Left lung (tissue), 10 donors: ENCODE data around the gene POM121. TPM values are rescaled to one million over a fixed set of nuclear protein-coding genes. Genes with fewer than 3 reads are reported as not detected.
"Not testable (repeated sequence)": the region's sequence is repeated elsewhere in the genome, so short reads cannot be mapped to it uniquely, and the experiment has no call there.

Source experiments
- ATAC-seq: fragments of 200-7000 bp; cut with Tn5 transposase; one replicate; pipeline ENCODE4 v1.9.1; 2020; ENCODE audit warnings: moderate library complexity
- DNase-seq, 4 donors: peaks; one replicate each; pipeline ENCODE4 v3.0.0-alpha.2; 2013 to 2020
- H3K27ac ChIP-seq, 2 donors: fragments of 200-600 bp; sonication (generic) in 1 of 2; one replicate each; pipeline versions ENCODE4 v1.5.0 to v1.8.0; 2020 to 2021
- H3K27me3 ChIP-seq, 2 donors: fragments of 200-600 bp; sonication (generic) in 1 of 2; one replicate each; pipeline versions ENCODE4 v1.5.0 to v1.8.0; 2020 to 2021
- H3K36me3 ChIP-seq, 2 donors: fragments of 200-600 bp; sonication (generic) in 1 of 2; one replicate each; pipeline versions ENCODE4 v1.5.0 to v1.8.0; 2020 to 2021
- H3K4me1 ChIP-seq, 2 donors: fragments of 200-600 bp; one replicate each; pipeline ENCODE4 v1.8.0; 2021
- H3K4me3 ChIP-seq, 2 donors: fragments of 200-600 bp; sonication (generic) in 1 of 2; one replicate each; pipeline versions ENCODE4 v1.5.0 to v1.8.0; 2020 to 2021; ENCODE audit warnings: mild to moderate bottlenecking in 1 of 2
- H3K9me3 ChIP-seq, 2 donors: fragments of 200-600 bp; sonication (generic) in 1 of 2; one replicate each; pipeline versions ENCODE4 v1.5.0 to v1.8.0; 2020 to 2021
- CTCF ChIP-seq, 2 donors: fragments of 200-600 bp; sonication (generic) in 1 of 2; IDR thresholded peaks; one replicate each; pipeline versions ENCODE4 v1.5.0 to v1.8.0; 2021; ENCODE audit warnings: antibody characterized with exemption in 2 of 2
- intact Hi-C, 2 donors: fragments of 100-400 bp; cut with DNase I; formaldehyde crosslinking; loops; one replicate each; pipeline versions ENCODE4 v1.11.2 to v1.14.2; 2022
- polyA plus RNA-seq, 6 donors: library from polyadenylated mRNA; unstranded; fragments of 120-200 nt; gene quantifications; one replicate each; pipeline ENCODE4 v1.2.1, GENCODE V29; 2013; ENCODE audit not compliant: insufficient read length in 6 of 6
- total RNA-seq, 2 donors: library from RNA; stranded (reverse); fragmentation: NEBNext Ultra II Directional; extraction: Animal tissue kit (Norgen Biotek cat#: 25700); gene quantifications; one replicate each; pipeline ENCODE4 v1.2.1, GENCODE V29; 2021
- donor health status: DM: no; HTN: yes; CAD: no.
- donor health status: DM: no; HTN: no; CAD: no.

POM121 gene
- total and polyA plus RNA-seq, 8 donors = 28.8 to 50.5 (median 42.2) TPM

GRCh38 chr7:72944937-72945336, 20.0 kb downstream of the POM121 start:
- H3K4me1 ChIP-seq, intact Hi-C loops, H3K9me3 ChIP-seq, H3K4me3 ChIP-seq, ATAC-seq, DNase-seq, H3K27me3 ChIP-seq, H3K27ac ChIP-seq: not testable (repeated sequence)
- peaks cover 0 to 49% of the 10 kb centered on the region in 2 donors for H3K36me3 ChIP-seq

GRCh38 chr7:72945597-72945996, 20.7 kb downstream of the POM121 start:
- intact Hi-C loops, H3K27me3 ChIP-seq, H3K4me1 ChIP-seq, H3K9me3 ChIP-seq, DNase-seq, ATAC-seq, H3K4me3 ChIP-seq, H3K27ac ChIP-seq: not testable (repeated sequence)
- peaks cover 0 to 50% of the 10 kb centered on the region in 2 donors for H3K36me3 ChIP-seq

GRCh38 chr7:72946130-72946745, 21.3 kb downstream of the POM121 start:
- ATAC-seq = peak; percentile 34
- H3K27ac ChIP-seq, intact Hi-C loops, H3K27me3 ChIP-seq, H3K4me3 ChIP-seq, H3K4me1 ChIP-seq, H3K9me3 ChIP-seq, DNase-seq: not testable (repeated sequence)
- TF ChIP-seq CTCF (IDR thresholded peaks at IDR 0.05) = peak in 1 of 2 donors; percentile 26
- peaks cover 0 to 50% of the 10 kb centered on the region in 2 donors for H3K36me3 ChIP-seq

- H3K9me3 ChIP-seq, H3K4me3 ChIP-seq, intact Hi-C loops, H3K27me3 ChIP-seq, DNase-seq, ATAC-seq, H3K27ac ChIP-seq, H3K4me1 ChIP-seq: not testable (repeated sequence)
- peaks cover 0 to 35% of the 10 kb centered on the region in 2 donors for H3K36me3 ChIP-seq
Measured at GRCh38 chr7:72948714-72949113, 23.8 kb downstream of the POM121 start.

- intact Hi-C loops, DNase-seq, H3K4me1 ChIP-seq, H3K9me3 ChIP-seq, ATAC-seq, H3K27ac ChIP-seq, H3K27me3 ChIP-seq, H3K4me3 ChIP-seq: not testable (repeated sequence)
- H3K36me3 ChIP-seq = peaks cover 0 to 32% of the 10 kb centered on the region in 2 donors
Measured at GRCh38 chr7:72949276-72949675, 24.4 kb downstream of the POM121 start.

GRCh38 chr7:72949686-72950085, 24.8 kb downstream of the POM121 start:
- peaks cover 0 to 32% of the 10 kb centered on the region in 2 donors for H3K36me3 ChIP-seq
- H3K4me3 ChIP-seq, H3K27me3 ChIP-seq, intact Hi-C loops, H3K4me1 ChIP-seq, ATAC-seq, H3K9me3 ChIP-seq, H3K27ac ChIP-seq: not testable (repeated sequence)
- DNase-seq = peak in 1 of 4 donors; percentile 2

GRCh38 chr7:72950432-72950831, 25.5 kb downstream of the POM121 start:
- DNase-seq, H3K4me1 ChIP-seq, ATAC-seq, H3K27me3 ChIP-seq, H3K27ac ChIP-seq, intact Hi-C loops, H3K4me3 ChIP-seq, H3K9me3 ChIP-seq: not testable (repeated sequence)
- H3K36me3 ChIP-seq = peaks cover 0 to 29% of the 10 kb centered on the region in 2 donors

GRCh38 chr7:72953901-72954562, 29.1 kb downstream of the POM121 start:
- H3K36me3 ChIP-seq = peaks cover 0 to 10% of the 10 kb centered on the region in 2 donors
- H3K4me1 ChIP-seq, H3K9me3 ChIP-seq, intact Hi-C loops, H3K27me3 ChIP-seq, H3K27ac ChIP-seq, DNase-seq: not testable (repeated sequence)
- peak; percentile 77 for ATAC-seq
- peak overlapping the region in 1 of 2 donors; percentile 39 for H3K4me3 ChIP-seq

GRCh38 chr7:72954563-72955198, 29.8 kb downstream of the POM121 start:
- ATAC-seq (peak; percentile 99), DNase-seq (peak in 1 of 4 donors; percentile 69)
- intact Hi-C loops, H3K4me1 ChIP-seq, H3K36me3 ChIP-seq, H3K9me3 ChIP-seq, H3K27me3 ChIP-seq, H3K27ac ChIP-seq: not testable (repeated sequence)
- H3K4me3 ChIP-seq = peak overlapping the region in 1 of 2 donors; percentile 39

GRCh38 chr7:72960029-72960428, 35.1 kb downstream of the POM121 start:
- H3K36me3 ChIP-seq, H3K9me3 ChIP-seq, H3K4me3 ChIP-seq, intact Hi-C loops, H3K4me1 ChIP-seq, H3K27me3 ChIP-seq, DNase-seq, H3K27ac ChIP-seq, ATAC-seq: not testable (repeated sequence)

GRCh38 chr7:72960626-72961345, 35.9 kb downstream of the POM121 start:
- intact Hi-C loops, H3K36me3 ChIP-seq, H3K9me3 ChIP-seq, DNase-seq, H3K27me3 ChIP-seq, H3K4me3 ChIP-seq, H3K27ac ChIP-seq, H3K4me1 ChIP-seq: not testable (repeated sequence)
- ATAC-seq = peak; percentile 90

GRCh38 chr7:72961346-72961650, 36.4 kb downstream of the POM121 start:
- H3K36me3 ChIP-seq, H3K27ac ChIP-seq, H3K27me3 ChIP-seq, H3K4me1 ChIP-seq, intact Hi-C loops, DNase-seq, H3K9me3 ChIP-seq, H3K4me3 ChIP-seq: not testable (repeated sequence)
- ATAC-seq = peak; percentile 66
